HG03060 (cell line): ENCODE results near the gene KDM4E.
"Not testable (repeated sequence)": the region's sequence is repeated elsewhere in the genome, so short reads cannot be mapped to it uniquely, and the experiment has no call there.

Experiments used
- ATAC-seq: cut with Tn5 transposase; IDR thresholded peaks from one replicate; pipeline ENCODE4 v1.9.1; 2021; ENCODE audit warnings: low read depth, moderate number of reproducible peaks; ENCODE audit not compliant: unreplicated experiment

Gene KDM4E

GRCh38 chr11:95049122-95049521 lies 24.1 kb downstream of the KDM4E start, which contains the start of gene KDM4F:
Gene KDM4F (plus strand): TSS chr11:95049422.
- not testable (repeated sequence) for ATAC-seq

DNA sequence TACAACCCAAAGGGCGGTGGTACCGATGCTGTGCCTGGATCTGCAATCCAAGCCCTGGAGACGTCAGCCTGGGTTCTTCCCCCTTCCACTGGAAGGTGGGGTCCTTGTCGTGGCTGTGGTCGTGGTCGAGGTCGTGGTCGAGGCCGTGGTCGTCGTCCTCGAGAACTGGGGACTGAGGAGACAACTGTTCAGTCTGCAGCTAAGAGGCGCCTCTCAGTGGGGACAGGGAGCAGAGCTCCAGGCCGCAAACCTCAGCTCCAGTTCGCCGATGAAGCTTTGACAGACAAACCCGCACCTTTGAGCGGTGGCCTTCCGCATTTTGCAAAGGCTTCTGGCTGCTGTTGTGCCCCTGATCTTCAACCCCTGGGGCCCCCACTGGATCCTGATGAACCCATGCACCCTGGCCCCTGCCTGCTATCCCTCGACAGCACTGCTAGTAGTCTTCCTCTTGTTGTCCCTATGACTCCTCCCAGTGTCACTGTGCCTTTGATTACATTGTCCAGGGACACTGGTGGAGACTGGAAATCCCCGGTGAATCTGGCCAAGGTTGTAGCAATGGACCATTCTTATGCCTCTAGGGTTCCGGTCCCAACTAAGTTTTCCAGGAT lies 25.6 kb downstream of the KDM4E start:
- ATAC-seq = no peak

- ATAC-seq = no peak
Observed at GRCh38 chr11:95054356-95054755, 29.3 kb downstream of the KDM4E start.

DNA sequence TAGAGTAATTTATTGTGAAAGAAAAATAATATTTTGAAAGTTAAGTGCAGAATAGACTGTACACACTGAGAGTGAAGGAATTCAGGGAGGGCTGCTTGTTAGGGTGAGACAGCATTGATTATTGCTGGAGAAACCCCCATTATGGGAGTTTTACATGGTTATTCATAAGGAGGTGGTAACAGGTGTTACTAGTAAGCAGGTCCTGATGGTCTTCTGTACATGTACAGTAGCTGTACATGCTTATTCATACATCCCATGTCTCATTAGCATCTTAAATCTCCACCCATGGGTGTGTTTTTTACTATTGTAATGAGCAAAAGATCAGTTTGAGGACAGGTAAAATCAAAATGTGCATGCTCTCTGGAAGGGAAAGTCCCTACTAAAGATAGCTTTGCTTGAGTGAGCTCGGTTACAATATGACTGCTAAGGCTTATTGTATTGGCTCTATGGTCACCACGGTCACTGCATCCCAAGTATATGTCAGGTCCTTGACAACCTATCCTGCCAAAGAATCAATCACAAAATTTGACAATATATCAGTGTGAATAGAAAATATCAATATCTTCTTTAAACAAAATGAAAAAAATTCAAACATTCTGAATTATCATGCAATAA lies 30.3 kb downstream of the KDM4E start:
- peak; percentile 95 for ATAC-seq

GRCh38 chr11:95057959-95058358 lies 32.9 kb downstream of the KDM4E start:
- no peak for ATAC-seq

DNA sequence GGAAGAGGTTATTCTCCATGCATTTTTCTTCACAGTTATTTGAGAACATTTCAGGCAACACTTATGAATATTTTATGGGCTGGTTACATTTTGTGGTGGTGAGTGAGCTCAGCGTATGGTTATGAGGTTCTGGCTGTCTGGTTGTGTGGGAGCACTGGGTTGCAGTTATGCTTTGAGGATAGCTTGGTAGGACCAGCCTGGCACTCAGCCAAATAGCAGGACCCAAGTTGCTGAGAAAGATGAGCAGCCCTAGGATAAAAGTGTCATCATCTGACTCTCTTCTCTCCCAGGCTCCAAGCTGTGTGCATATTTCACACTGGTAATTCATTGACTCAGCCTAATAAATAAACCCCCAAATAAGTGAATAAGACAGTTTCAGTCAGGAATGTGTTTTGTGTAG lies 33.6 kb downstream of the KDM4E start:
- no peak for ATAC-seq

DNA sequence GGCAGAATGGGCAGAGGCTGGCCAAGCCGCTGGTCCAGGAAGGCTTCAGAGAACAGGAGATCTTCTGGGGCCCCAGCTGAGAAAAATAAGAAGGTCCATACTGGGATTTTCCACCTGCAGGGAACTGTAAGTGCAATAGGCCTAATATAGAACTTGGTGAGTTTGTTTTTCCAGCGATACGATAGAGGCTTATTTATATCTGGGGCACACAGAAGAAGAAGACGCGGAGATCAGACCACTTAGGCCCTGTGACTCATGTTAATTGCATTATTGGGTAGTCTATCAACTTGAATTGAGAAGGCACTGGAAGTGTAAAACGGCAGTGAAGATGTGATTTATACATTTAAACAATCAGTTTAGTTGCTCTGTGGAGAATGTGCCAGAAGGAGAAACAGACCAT lies 34.0 kb downstream of the KDM4E start:
- ATAC-seq = no peak

DNA sequence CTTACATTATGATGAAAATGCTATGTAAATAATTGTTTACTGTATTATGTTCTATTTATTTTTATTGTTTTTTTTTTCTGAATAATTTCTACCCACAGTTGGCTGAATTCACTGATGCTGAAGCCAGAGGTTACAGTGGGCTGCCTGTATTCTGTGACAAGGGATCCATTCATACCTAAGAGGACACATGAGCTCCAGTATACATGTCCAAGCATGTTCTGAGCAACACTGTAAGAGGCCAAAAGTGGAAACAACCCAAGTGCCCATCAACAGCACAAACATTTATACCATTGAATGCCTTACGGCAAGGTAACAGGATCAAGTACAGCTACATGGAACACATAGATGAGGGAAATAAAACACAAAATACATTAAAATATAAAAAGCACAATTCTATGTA lies 40.3 kb downstream of the KDM4E start:
- ATAC-seq = no peak

GRCh38 chr11:95066716-95067038 lies 41.6 kb downstream of the KDM4E start, which contains the start of gene SRSF8:
Gene SRSF8 (plus strand): TSS chr11:95066919. CDS start chr11:95067227, 308 bp downstream.
- ATAC-seq = peak; percentile 17

- ATAC-seq = peak; percentile 28
Observed at GRCh38 chr11:95067039-95067840, 42.2 kb downstream of the KDM4E start.

DNA sequence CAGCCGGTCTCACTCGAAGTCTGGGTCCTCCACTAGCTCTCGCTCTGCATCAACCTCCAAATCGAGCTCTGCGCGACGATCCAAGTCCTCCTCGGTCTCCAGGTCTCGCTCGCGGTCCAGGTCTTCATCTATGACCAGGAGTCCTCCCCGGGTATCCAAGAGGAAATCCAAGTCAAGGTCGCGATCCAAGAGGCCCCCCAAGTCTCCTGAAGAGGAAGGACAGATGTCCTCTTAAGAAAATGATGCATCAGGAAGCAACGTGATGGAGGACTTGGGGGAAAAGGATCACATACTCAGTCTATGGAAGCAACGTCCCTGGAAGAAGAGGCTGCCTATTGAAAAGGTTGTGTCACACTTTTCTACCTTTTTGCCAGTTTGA lies 42.8 kb downstream of the KDM4E start:
- no peak for ATAC-seq

DNA sequence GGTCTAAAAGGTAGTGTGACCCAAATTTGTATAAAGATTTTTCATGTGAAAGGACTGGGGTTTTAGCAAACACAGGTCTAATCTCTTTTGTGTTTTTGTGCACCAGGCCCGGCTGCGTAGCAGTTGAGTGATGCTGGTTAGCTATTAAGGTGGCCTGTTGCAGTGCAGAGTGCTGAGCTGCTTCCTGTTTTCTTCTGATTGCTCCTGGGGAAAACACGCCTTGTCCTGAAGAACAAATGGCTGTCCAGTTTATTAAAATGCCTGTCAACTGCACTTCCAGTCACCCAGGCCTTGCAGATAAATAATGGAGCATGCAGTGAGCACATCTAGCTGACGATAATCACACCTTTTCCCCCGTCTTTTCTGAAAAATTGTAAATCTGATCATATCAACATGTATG lies 43.5 kb downstream of the KDM4E start:
- ATAC-seq = peak; percentile 77

DNA sequence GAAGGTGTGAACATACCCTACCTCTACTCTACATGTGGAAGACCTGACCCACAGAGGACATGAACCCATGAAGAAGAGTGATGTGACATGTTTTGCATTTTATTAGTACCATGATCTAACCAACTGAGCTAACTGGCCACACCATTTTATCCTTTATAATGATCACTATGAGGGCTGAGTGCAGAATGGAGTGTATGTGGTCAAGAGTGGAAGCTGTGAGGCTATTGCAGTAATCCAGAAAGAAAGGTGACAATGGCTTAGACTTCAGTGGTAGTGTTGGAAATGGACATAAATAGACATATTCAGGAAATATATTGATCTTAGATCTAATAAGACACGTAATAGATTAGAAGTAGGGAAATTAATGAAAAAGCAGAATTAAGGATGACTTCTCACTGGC lies 45.4 kb downstream of the KDM4E start:
- no peak for ATAC-seq

DNA sequence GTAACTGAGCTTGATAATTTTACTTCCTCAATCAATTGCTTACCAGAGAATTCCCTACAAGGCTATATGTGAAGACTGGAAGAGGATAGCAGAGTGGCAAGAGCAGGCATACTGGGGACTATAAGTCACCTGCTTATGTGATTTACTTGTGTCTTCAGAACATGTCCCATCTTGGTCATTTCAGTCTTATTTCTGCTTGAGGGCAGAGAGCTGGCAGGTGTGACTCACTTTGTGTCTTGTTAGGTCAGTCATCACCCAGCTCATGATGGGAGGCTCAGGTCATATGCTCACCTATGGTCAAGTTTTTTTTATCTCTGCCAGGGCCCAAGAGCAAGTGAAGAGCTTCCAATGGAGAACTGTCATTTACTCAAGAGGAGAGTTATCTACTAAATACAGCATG lies 47.9 kb downstream of the KDM4E start:
- no peak for ATAC-seq

DNA sequence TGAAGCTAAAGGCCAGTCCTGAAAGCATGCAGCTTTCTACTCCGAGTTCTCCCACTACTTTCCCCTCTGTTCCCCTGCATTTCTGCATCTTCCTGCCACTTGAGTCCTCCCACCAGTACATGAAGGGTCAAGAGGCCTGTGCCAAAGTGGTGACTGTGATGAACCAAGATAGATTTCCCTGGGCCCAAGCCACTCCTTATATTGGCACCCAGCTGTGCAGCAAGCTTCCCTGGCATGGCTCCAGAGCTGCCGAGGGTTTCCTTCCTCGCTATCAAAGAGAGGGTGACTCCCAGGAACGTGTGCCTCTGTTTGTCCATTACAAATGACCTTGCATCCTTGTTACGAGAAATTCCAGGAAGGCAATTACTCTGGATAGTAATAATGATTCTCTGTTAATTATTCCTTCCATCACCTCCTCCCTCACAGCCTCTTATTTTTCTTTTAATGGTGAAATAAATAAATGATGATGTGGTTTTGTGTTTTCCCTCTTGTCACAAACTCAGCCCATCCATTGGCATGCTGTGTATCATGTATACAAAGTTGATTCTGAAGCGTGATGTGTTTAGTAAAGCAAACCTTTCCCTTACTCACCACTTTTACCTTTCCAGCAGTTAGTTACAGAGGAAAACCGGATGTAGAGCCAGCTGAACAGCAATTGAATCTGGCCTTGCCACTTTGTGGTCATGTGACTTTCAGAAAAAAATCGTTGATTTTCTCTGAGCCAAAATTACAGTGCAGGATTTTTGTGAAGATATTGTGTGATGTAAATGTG lies 49.9 kb downstream of the KDM4E start:
- ATAC-seq = no peak

DNA sequence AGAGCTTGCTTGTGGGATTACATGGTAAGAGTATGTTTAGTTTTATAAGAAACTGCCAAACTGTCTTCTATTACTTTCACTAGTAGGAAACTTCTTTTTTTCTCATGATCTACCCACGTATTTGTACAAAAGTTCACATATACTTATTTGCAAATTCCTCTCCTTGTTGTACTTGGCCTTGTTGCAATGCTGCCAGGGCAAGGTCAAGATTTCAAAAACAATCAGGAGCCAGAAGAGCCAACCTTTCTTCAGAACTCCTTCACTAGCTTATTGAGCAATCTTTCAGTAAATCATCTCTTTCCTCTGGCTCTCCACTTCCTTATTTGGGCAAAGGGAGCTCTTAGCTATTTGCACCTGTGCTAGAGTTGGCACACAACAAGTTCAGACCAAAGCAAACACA lies 51.4 kb downstream of the KDM4E start:
- no peak for ATAC-seq

GRCh38 chr11:95076981-95077380 lies 51.9 kb downstream of the KDM4E start:
- ATAC-seq = no peak
